ENCODE results near the gene PPARG.
"Not testable (repeated sequence)": the region's sequence is repeated elsewhere in the genome, so short reads cannot be mapped to it uniquely, and the experiment has no call there.

PPARG gene

DNA sequence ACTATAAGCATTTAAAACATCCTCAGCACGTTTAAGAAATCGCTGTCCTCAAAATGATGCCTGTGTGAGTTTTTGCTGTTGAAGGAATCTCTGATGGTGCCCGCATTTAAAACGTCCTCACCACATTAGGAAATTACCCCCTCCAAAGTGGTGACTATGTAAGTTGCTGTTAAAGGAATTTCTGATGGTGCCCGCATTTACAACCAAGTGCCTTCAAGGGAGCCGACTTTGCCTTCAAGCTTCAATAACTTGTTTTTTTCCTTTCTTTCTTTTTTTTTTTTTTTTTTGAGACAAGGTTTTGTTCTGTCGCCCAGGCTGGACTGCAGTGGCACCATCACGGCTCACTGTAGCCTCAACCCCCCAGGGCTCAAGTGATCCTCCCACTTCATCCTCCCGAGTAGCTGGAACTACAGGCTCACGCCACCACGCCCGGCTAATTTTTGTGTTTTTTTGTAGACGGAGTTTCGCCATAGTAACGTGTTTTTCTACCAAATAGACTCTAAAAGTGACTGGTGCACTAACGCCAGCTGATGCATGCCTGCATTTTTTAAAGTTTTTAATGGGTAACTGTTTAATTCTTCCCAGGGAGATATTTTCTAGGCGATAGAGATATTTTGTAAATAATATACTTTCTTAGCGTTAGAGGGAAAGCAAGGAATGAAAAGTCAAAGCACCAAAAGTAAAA lies 176.4 kb downstream of the PPARG start:
- no peak for DNase-seq
- POLR2A ChIA-PET = no interaction called here
- no peaks in the 10 kb centered on the region for H3K9me3 ChIP-seq (ENCODE audit: control extremely low read depth in 1 of 5, control insufficient read depth in 4 of 5, insufficient read depth in 2 of 5, low read depth in 1 of 5, low read length in 4 of 5)
- WGBS (ENCODE audit: insufficient coverage) = 97% methylated on average over 12 of the region's 18 CpGs
- H3K4me1 ChIP-seq (ENCODE audit: control extremely low read depth in 1 of 4, control insufficient read depth in 4 of 4, insufficient read depth in 4 of 4, low read length in 3 of 4) = peaks cover 5 to 12% (median 9%) of the 10 kb centered on the region in 4 experiments
- H3K27me3 ChIP-seq (replicated peaks in 2 of 5; ENCODE audit: control insufficient read depth in 4 of 5, insufficient read depth in 5 of 5, low read length in 4 of 5) = no peaks in the 10 kb centered on the region
- no peak overlapping the region for H3K4me3 ChIP-seq (ENCODE audit: control insufficient read depth in 1 of 7, extremely low read depth in 1 of 7, insufficient read depth in 4 of 7, low read depth in 2 of 7, low read length in 6 of 7)
- no peaks in the 10 kb centered on the region for H3K36me3 ChIP-seq (ENCODE audit: control insufficient read depth in 4 of 4, insufficient read depth in 4 of 4, low read length in 3 of 4)
- H3K27ac ChIP-seq (ENCODE audit: insufficient read depth in 1 of 2, low read depth in 1 of 2, low read length in 2 of 2, poor library complexity in 1 of 2, severe bottlenecking in 2 of 2) = no peak overlapping the region
- CTCF ChIA-PET = interaction anchor here (1.6 kb wide), 1 partner anchor 14 kb away, joined by 5 read pairs; no protein-coding TSS in a partner anchor

DNA sequence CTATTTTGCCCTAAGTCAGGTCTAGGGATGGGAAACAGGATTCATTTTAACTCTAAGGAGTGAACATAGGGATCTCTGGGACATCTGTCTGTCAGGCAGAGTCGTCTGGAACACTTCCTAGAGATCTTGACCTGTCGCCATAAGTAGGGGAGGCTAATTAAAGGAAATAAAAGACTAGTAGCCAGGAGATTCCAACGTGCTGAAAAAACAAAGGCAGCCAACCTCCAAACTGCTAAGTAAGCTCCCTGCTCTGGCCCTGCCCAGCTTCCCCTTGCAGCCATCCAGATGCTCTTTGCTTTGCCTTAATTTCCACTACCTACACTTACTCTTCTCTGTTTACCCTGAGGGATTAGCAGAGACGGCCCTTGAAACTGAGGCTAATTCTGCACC lies 177.0 kb downstream of the PPARG start:
- ChIA-PET POLR2A (no interaction called here), CTCF (no interaction called here)
- H3K36me3 ChIP-seq (ENCODE audit: control insufficient read depth in 4 of 4, insufficient read depth in 4 of 4, low read length in 3 of 4) = no peaks in the 10 kb centered on the region
- DNase-seq = no peak
- peaks cover 5 to 12% (median 9%) of the 10 kb centered on the region in 4 experiments for H3K4me1 ChIP-seq (ENCODE audit: control extremely low read depth in 1 of 4, control insufficient read depth in 4 of 4, insufficient read depth in 4 of 4, low read length in 3 of 4)
- 95% methylated on average over 4 of the region's 4 CpGs for WGBS (ENCODE audit: insufficient coverage)
- H3K9me3 ChIP-seq (ENCODE audit: control extremely low read depth in 1 of 5, control insufficient read depth in 4 of 5, insufficient read depth in 2 of 5, low read depth in 1 of 5, low read length in 4 of 5) = no peaks in the 10 kb centered on the region
- no peaks in the 10 kb centered on the region for H3K27me3 ChIP-seq (replicated peaks in 2 of 5; ENCODE audit: control insufficient read depth in 4 of 5, insufficient read depth in 5 of 5, low read length in 4 of 5)
- no peak overlapping the region for H3K4me3 ChIP-seq (ENCODE audit: control insufficient read depth in 1 of 7, extremely low read depth in 1 of 7, insufficient read depth in 4 of 7, low read depth in 2 of 7, low read length in 6 of 7)
- H3K27ac ChIP-seq (ENCODE audit: insufficient read depth in 1 of 2, low read depth in 1 of 2, low read length in 2 of 2, poor library complexity in 1 of 2, severe bottlenecking in 2 of 2) = no peak overlapping the region

DNA sequence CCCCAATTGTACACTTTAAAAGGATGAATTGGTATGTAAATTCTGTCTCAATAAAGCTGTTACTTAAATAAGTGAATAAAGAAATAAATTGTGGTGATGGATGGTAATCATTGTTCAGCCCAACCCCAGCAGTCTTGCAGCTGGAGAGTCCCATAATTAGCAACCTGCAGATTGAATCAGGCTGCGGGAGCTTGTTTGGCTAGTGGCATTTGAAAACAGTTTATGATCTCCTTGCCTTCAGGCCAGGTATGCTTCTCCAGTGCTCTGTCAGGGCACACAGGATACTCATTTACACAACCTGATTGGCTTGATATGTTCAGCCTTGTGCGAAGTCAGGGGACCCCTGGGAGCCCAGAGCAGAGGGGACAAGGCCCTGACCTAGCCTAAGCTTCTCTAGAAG lies 178.9 kb downstream of the PPARG start:
- POLR2A ChIA-PET = interaction anchor here (0.7 kb wide), 1 partner anchor 1668 kb away, joined by 4 read pairs; no protein-coding TSS in a partner anchor
- CTCF ChIA-PET = no interaction called here
- no peak for DNase-seq
- Histone ChIP-seq H3K4me1 (ENCODE audit: control extremely low read depth in 1 of 4, control insufficient read depth in 4 of 4, insufficient read depth in 4 of 4, low read length in 3 of 4) (peaks cover 2 to 3% (median 3%) of the 10 kb centered on the region in 4 experiments), H3K9me3 (ENCODE audit: control extremely low read depth in 1 of 5, control insufficient read depth in 4 of 5, insufficient read depth in 2 of 5, low read depth in 1 of 5, low read length in 4 of 5) (no peaks in the 10 kb centered on the region), H3K36me3 (ENCODE audit: control insufficient read depth in 4 of 4, insufficient read depth in 4 of 4, low read length in 3 of 4) (no peaks in the 10 kb centered on the region), H3K4me3 (ENCODE audit: control insufficient read depth in 1 of 7, extremely low read depth in 1 of 7, insufficient read depth in 4 of 7, low read depth in 2 of 7, low read length in 6 of 7) (no peak overlapping the region), H3K27ac (ENCODE audit: insufficient read depth in 1 of 2, low read depth in 1 of 2, low read length in 2 of 2, poor library complexity in 1 of 2, severe bottlenecking in 2 of 2) (no peak overlapping the region), H3K27me3 (replicated peaks in 2 of 5; ENCODE audit: control insufficient read depth in 4 of 5, insufficient read depth in 5 of 5, low read length in 4 of 5) (no peaks in the 10 kb centered on the region)
- WGBS (ENCODE audit: insufficient coverage) = 100% methylated on average over 1 of the region's 2 CpGs

DNA sequence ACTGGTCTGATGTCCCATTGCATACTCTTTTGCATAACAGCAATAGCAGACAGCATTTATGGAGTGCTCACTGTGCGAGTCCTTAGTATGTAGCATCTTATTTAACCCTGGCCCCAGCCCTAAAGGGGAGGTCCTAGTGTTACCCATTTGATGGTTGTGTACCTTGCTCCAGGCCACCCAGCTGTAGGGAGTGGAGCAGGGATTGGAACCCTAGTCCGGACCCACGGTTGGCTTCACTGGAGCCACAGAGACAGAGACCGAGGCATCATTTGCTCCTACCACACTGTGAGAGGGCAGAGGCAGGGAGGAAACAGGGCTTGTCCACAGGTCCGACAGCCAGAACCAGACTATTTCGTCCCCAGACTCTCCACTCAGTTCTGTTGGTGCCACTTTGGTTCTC lies 179.4 kb downstream of the PPARG start:
- H3K36me3 ChIP-seq (ENCODE audit: control insufficient read depth in 4 of 4, insufficient read depth in 4 of 4, low read length in 3 of 4) = no peaks in the 10 kb centered on the region
- no peak overlapping the region for H3K4me3 ChIP-seq (ENCODE audit: control insufficient read depth in 1 of 7, extremely low read depth in 1 of 7, insufficient read depth in 4 of 7, low read depth in 2 of 7, low read length in 6 of 7)
- POLR2A ChIA-PET = interaction anchor here (0.7 kb wide), 1 partner anchor 1669 kb away, joined by 4 read pairs; no protein-coding TSS in a partner anchor
- H3K27me3 ChIP-seq (replicated peaks in 2 of 5; ENCODE audit: control insufficient read depth in 4 of 5, insufficient read depth in 5 of 5, low read length in 4 of 5) = no peaks in the 10 kb centered on the region
- no peaks in the 10 kb centered on the region for H3K9me3 ChIP-seq (ENCODE audit: control extremely low read depth in 1 of 5, control insufficient read depth in 4 of 5, insufficient read depth in 2 of 5, low read depth in 1 of 5, low read length in 4 of 5)
- CTCF ChIA-PET = interaction anchor here (1.1 to 1.6 kb wide), 2 partner anchors 330 to 333 kb away, joined by 3 to 4 read pairs; no protein-coding TSS in a partner anchor
- no peak overlapping the region for H3K27ac ChIP-seq (ENCODE audit: insufficient read depth in 1 of 2, low read depth in 1 of 2, low read length in 2 of 2, poor library complexity in 1 of 2, severe bottlenecking in 2 of 2)
- H3K4me1 ChIP-seq (ENCODE audit: control extremely low read depth in 1 of 4, control insufficient read depth in 4 of 4, insufficient read depth in 4 of 4, low read length in 3 of 4) = no peaks in the 10 kb centered on the region
- 98% methylated on average over 5 of the region's 6 CpGs for WGBS (ENCODE audit: insufficient coverage)
- no peak for DNase-seq

DNA sequence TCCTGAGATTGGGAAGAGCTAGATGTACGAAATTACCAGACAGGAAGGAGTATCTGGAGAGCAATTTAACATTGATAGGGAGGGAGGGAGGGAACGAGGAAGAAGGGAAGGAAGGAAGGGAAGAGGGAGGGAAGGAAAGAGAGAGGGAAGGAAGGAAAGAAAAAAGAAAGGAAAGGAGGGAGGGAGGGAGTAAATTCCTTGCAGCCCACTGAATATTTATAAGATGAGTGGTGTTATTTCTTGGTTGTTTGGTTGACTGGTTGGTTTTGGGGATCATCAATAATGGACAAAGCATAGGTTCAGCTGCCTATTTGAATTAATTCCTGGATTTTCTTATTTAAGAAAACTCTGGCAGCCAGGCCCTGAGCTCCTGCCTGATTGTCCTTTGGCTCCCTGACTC lies 179.9 kb downstream of the PPARG start:
- peaks cover 0 to 2% (median 0%) of the 10 kb centered on the region in 5 experiments for H3K27me3 ChIP-seq (replicated peaks in 2 of 5; ENCODE audit: control insufficient read depth in 4 of 5, insufficient read depth in 5 of 5, low read length in 4 of 5)
- CTCF ChIA-PET = interaction anchor here (1.1 to 2.3 kb wide), 3 partner anchors 11 to 333 kb away, joined by 3 to 9 read pairs (median 4); no protein-coding TSS in a partner anchor
- no peak for DNase-seq
- H3K27ac ChIP-seq (ENCODE audit: insufficient read depth in 1 of 2, low read depth in 1 of 2, low read length in 2 of 2, poor library complexity in 1 of 2, severe bottlenecking in 2 of 2) = no peak overlapping the region
- POLR2A ChIA-PET = no interaction called here
- H3K9me3 ChIP-seq (ENCODE audit: control extremely low read depth in 1 of 5, control insufficient read depth in 4 of 5, insufficient read depth in 2 of 5, low read depth in 1 of 5, low read length in 4 of 5) = no peaks in the 10 kb centered on the region
- no peaks in the 10 kb centered on the region for H3K36me3 ChIP-seq (ENCODE audit: control insufficient read depth in 4 of 4, insufficient read depth in 4 of 4, low read length in 3 of 4)
- H3K4me1 ChIP-seq (ENCODE audit: control extremely low read depth in 1 of 4, control insufficient read depth in 4 of 4, insufficient read depth in 4 of 4, low read length in 3 of 4) = no peaks in the 10 kb centered on the region
- no peak overlapping the region for H3K4me3 ChIP-seq (ENCODE audit: control insufficient read depth in 1 of 7, extremely low read depth in 1 of 7, insufficient read depth in 4 of 7, low read depth in 2 of 7, low read length in 6 of 7)
- whole genome bisulfite sequencing (ENCODE audit: insufficient coverage) = 77% methylated on average over 2 of the region's 2 CpGs

DNA sequence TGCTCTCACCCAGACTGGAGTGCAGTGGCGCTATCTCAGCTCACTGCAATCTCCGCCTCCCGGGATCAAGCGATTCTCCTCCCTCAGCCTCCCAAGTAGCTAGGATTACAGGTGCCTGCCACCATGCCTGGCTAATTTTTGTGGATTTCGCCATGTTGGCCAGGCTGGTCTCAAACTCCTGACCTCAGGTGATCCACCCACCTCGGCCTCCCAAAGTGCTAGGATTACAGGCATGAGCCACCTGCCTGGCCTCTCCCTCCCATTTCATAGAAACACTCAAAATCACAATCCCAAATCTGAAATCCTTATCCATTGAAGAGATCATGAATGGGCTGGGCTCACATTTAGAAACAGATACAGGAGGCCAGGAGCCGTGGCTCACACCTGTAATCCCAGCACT lies 180.4 kb downstream of the PPARG start:
- H3K27me3 ChIP-seq (replicated peaks in 2 of 5; ENCODE audit: control insufficient read depth in 4 of 5, insufficient read depth in 5 of 5, low read length in 4 of 5); H3K27ac ChIP-seq (ENCODE audit: insufficient read depth in 1 of 2, low read depth in 1 of 2, low read length in 2 of 2, poor library complexity in 1 of 2, severe bottlenecking in 2 of 2); POLR2A ChIA-PET; DNase-seq; H3K36me3 ChIP-seq (ENCODE audit: control insufficient read depth in 4 of 4, insufficient read depth in 4 of 4, low read length in 3 of 4); H3K9me3 ChIP-seq (ENCODE audit: control extremely low read depth in 1 of 5, control insufficient read depth in 4 of 5, insufficient read depth in 2 of 5, low read depth in 1 of 5, low read length in 4 of 5); H3K4me1 ChIP-seq (ENCODE audit: control extremely low read depth in 1 of 4, control insufficient read depth in 4 of 4, insufficient read depth in 4 of 4, low read length in 3 of 4); H3K4me3 ChIP-seq (ENCODE audit: control insufficient read depth in 1 of 7, extremely low read depth in 1 of 7, insufficient read depth in 4 of 7, low read depth in 2 of 7, low read length in 6 of 7): not testable (repeated sequence)
- CTCF ChIA-PET = interaction anchor here (1.1 to 2.3 kb wide), 3 partner anchors 11 to 334 kb away, joined by 3 to 9 read pairs (median 4); no protein-coding TSS in a partner anchor
- WGBS (ENCODE audit: insufficient coverage) = 91% methylated on average over 7 of the region's 7 CpGs

DNA sequence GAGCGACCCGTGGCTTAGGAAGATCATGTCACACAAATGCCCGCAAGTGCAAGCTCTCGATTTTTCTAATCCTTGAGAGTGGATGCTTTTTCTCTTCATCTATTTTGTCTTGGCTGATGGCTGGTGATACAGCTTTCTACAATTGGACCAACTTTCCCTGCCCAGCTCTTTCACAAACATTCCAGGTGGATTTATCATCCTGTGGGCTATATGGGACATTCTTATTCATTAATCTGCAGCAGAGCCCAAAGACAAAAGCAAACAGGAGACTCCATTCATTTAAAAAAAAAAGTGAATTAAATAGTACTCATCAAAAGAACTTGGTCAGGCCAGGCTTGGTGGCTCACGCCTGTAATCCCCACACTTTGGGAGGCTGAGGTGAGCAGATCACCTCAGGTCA lies 181.2 kb downstream of the PPARG start:
- Histone ChIP-seq H3K27me3 (replicated peaks in 2 of 5; ENCODE audit: control insufficient read depth in 4 of 5, insufficient read depth in 5 of 5, low read length in 4 of 5) (peaks cover 0 to 2% (median 0%) of the 10 kb centered on the region in 5 experiments), H3K4me1 (ENCODE audit: control extremely low read depth in 1 of 4, control insufficient read depth in 4 of 4, insufficient read depth in 4 of 4, low read length in 3 of 4) (no peaks in the 10 kb centered on the region), H3K27ac (ENCODE audit: insufficient read depth in 1 of 2, low read depth in 1 of 2, low read length in 2 of 2, poor library complexity in 1 of 2, severe bottlenecking in 2 of 2) (no peak overlapping the region), H3K4me3 (ENCODE audit: control insufficient read depth in 1 of 7, extremely low read depth in 1 of 7, insufficient read depth in 4 of 7, low read depth in 2 of 7, low read length in 6 of 7) (no peak overlapping the region), H3K36me3 (ENCODE audit: control insufficient read depth in 4 of 4, insufficient read depth in 4 of 4, low read length in 3 of 4) (no peaks in the 10 kb centered on the region), H3K9me3 (ENCODE audit: control extremely low read depth in 1 of 5, control insufficient read depth in 4 of 5, insufficient read depth in 2 of 5, low read depth in 1 of 5, low read length in 4 of 5) (no peaks in the 10 kb centered on the region)
- ChIA-PET POLR2A (no interaction called here), CTCF (interaction anchor here (2.3 kb wide), 1 partner anchor 10 kb away, joined by 9 read pairs; no protein-coding TSS in a partner anchor)
- DNase-seq = no peak
- 98% methylated on average over 5 of the region's 5 CpGs for WGBS (ENCODE audit: insufficient coverage)
